Measurements from ENCODE around the gene SAMD7.

Gene SAMD7

DNA sequence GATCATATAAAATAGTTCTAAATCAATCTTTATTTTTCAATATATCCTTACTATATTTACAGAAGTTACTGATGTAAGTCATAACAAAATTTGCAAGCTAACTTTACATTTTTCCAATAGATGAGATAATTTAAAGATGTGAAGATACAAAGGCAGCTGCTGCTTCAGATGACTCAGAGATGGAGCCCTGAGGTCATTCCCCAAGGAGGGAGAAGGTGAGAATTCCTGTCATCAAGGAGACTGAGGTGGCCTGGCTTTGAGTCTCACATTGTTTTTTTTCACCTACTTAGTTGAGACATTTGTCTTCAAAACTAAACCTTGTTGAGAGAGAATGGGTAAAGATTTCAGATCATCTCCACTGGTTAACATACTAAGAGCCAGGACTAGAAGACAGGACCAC, 3.9 kb upstream of the SAMD7 start:
- in situ Hi-C loops (cut with HindIII; ENCODE audit: low sequenced_read_pairs) = no loop called here

DNA sequence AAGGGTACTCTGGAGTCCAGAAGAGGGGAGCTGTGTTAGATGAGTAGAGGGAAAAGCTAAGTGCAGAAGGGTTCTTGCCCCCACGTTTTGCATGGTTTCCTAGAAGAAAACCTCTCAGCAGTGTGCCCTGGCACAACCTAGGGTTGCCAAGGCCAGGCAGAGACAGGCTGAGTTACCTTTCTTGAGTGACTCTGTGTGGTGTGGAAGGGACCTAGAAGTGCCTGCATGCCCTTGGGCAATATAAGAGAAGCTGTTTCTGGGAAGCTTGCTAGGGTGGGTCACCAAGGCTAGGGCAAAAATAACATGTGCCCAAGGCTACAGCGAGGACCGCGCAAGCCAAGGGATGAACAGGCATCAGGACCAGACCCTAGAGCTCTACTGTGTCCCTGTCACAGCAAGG, 3.4 kb upstream of the SAMD7 start:
- in situ Hi-C loops (cut with HindIII; ENCODE audit: low sequenced_read_pairs) = no loop called here

DNA sequence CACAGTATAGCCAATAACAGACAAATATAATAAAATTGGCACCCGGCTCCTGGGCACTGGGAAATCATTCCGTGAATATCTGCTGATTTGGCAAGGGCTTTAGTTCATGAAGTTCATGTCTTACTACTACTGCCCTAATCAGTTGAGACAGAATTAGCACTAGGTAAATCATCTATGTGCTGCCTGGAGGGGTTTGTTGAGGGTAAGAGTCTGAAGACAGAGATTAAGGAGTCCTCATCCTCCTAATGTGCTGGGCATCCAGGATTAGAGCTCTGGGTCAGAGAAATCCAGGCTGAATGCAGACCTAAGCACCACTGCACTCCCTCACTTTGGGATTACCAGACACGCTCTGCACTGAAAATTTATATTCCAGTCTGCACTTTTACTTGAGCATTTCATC, 2.0 kb downstream of the SAMD7 start:
- in situ Hi-C loops (cut with HindIII; ENCODE audit: low sequenced_read_pairs) = no loop called here

DNA sequence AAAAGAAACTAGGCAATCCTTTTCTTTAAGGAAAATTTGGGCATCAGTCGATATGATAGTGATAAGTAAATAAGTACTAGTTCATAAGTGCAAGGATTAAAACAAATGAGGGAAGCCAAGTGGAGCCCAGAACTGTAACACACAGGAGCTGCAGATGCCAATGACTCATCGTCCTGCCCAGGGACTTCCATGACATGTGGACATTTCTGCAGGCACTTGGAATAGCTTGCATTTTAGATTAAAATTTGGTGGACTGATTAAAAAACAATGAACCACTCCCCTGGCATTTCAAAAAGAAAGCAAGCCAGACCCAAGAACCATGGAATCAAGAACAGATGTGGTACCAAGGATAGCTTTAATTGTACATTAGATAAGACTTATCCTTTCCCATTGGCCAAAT, 2.9 kb downstream of the SAMD7 start:
- in situ Hi-C loops (cut with HindIII; ENCODE audit: low sequenced_read_pairs) = no loop called here

DNA sequence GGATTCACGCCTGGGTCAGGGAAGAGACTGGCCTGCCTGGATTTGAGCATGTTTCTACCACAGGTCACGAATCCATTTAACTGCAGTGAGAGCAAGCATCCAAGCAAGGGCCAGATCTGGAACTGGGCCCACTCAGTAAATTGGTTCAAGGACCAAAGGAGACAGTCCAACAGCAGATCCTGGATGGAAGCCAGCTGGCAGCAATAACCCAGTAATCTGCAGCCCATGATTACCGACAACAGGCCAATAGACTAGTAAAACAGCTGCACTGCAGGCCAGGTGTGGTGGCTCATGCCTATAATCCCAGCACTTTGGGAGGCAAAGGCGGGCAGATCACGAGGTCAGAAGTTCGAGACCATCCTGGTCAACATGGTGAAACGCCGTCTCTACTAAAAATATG, 11.8 kb downstream of the SAMD7 start:
- in situ Hi-C loops (cut with HindIII; ENCODE audit: low sequenced_read_pairs) = no loop called here

DNA sequence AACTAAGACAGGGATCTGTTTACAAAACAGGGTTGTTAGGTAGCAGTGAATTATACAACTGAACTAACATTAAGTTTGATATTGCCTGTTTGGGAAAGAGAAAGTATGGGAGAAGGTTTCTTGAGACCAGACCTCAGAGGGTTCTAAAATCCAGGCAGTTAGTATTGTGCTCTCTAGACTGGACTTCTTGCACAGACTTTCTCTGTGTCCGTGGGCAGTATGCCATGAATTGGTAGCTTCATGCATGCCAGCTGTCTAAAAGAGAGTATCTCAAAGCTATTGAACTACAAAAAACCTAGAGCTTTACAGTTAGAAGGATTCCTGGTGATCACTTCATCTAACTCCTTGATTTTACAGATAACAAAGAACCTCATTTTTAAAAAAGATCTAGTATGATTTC, 12.5 kb downstream of the SAMD7 start:
- in situ Hi-C loops (cut with HindIII; ENCODE audit: low sequenced_read_pairs) = no loop called here

DNA sequence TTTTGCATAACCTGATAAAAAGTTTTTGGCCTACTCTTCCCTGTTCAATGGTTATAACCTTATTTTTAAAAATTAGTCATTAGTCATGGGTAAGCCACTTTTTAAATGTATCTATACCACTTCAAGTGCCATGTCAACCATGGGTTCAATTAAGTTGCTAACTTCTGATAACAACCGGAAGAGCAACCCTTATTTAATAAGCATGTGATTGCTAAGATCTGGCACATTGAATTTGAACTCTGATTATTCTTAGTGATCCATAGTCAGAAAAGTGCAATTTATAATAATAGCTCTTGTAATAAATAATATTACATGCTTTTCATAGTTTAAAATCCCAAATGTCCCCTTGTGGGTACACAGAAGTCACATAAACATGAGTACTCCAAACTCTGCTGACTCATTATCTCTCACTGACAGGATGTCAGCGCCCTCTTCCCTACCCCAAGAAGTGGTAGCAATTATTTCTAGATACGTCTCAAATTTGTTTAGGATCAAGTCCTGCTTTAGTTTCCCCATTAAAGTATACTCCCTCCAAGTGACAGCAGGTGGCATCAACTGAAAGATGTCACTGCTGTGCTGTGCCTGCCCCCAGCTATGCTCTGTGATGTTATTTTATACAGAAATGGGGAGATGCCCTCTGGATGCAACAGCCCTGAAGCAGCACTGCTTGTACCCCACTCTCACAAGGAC, 18.6 kb downstream of the SAMD7 start:
- in situ Hi-C loops (cut with HindIII; ENCODE audit: low sequenced_read_pairs) = loop anchor here (10.0 kb wide), 1 partner anchor 75 kb away; no protein-coding TSS in a partner anchor

DNA sequence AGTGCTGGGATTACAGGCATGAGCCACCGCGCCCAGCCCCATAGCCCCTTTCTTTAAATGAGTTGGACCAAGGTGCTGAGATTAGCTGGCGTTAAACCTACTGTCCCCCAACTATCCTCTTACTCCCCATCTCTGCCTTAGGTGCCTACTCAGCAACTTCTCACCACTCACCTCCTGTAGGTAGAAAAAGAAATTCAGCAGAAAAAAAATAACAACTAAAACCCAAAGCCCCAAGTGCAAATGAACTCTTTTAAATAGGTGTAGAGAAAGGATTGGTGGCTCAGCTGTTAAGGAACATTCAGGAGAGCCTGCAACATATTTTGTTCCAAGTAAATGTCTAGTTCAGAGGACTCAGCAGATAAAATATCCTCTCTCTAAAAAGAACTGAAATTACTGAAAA, 19.5 kb downstream of the SAMD7 start:
- in situ Hi-C loops (cut with HindIII; ENCODE audit: low sequenced_read_pairs) = loop anchor here (10.0 kb wide), 1 partner anchor 74 kb away; no protein-coding TSS in a partner anchor

DNA sequence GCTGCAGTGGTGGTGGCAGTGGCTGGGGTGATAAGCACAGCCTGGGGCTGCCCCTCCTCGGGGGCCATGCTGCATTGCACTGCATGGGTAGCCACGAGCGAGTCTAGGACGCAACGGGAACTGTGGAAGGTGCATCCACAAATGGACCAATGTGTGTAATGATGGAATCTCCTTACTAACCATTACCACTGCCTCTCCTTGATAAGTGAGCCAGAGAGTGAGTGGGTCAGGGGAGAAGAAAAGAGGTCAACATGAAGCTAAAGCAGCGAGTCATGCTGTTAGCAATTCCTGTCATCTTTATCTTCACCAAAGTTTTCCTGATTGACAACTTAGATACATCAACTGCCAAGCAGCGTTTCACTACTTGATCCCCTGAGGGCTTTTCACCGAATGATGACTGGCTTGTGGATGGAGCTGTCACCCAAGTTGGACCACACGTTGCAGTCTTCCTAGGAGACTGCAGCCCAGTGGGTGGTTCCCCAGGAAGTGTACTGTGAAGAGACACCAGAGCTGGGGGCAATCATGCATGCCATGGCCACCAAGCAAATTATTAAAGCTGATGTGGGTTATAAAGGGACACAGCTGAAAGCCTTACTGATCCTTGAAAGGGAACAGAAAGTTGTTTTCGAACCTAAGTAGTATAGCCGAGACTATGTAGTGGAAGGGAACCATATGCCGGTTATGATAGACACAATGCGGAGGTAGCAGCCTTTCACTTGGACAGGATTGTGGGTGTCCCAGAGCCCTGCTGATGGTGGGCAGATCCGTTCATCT, 20.6 kb downstream of the SAMD7 start:
- in situ Hi-C loops (cut with HindIII; ENCODE audit: low sequenced_read_pairs) = loop anchor here (10.0 kb wide), 1 partner anchor 73 kb away; no protein-coding TSS in a partner anchor

DNA sequence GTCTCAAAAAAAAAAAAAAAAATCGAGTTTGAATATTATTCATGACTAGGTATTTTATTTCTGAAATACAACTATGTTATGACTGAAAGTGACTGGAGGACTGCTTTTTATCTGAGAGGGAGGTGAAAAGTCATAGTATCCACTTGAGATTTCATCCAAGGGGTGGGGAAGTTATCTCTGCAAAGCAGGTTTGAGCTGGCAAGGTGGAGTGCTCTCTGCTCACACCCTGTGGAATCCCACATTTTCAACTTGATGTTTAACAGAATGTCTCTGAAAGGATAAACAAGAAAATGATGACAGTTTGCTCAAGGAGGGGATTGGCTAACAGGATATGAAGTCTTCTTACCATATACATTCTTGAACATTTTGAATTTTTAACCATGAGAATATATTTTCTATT, 27.9 kb downstream of the SAMD7 start:
- in situ Hi-C loops (cut with HindIII; ENCODE audit: low sequenced_read_pairs) = loop anchor here (10.0 kb wide), 1 partner anchor 65 kb away; no protein-coding TSS in a partner anchor

DNA sequence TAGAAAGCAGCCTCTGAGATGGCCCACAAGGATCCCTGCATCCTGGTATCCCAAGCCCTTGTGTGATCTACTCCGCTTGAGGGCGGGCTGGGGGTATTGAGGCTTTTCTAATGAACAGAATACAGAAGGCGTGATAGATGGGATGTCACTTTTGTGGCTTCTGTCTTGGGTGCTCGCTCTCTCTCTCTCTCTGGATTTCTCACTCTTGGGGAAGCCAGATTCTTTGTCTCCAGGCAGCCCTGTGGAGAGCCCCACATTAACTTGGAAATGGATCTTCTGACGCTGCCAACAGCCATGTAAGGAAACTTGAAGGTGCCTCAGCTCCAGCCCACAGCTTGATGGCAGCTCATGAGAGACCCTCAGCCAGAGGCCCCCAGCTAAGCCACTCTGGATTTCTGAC, 28.4 kb downstream of the SAMD7 start:
- in situ Hi-C loops (cut with HindIII; ENCODE audit: low sequenced_read_pairs) = loop anchor here (10.0 kb wide), 1 partner anchor 65 kb away; no protein-coding TSS in a partner anchor

DNA sequence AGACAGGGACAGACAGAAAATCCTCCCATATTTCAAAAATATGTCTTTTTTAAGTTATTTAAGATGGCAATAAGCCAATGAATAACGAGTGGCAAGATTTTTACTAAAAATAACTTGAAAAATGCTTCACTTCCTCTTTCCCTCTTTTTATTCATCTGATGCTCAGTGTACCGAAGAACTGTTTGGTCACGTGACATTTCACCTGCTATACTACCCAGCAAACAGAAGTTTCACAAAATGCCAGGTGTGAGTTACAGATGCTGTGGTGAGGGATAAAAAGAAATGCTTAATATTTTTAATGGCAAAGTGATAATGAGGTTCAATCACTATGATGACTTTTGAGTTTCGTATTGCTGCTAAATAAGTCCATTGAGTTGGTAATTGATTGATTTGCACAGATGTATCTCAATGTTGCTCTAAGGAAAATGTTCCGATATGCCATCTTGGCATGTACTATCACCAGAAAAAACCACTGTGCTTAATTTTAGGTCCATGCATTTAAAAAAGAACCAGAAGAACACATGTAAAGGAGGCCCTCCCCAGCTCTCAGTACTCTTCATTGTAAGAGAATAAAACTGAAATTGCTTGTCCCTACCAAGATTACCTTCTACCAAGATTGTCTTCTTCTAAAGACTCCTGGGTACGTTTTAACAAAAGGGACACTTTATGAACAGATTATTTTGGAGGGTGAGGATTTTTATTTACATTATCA, 29.3 kb downstream of the SAMD7 start:
- in situ Hi-C loops (cut with HindIII; ENCODE audit: low sequenced_read_pairs) = no loop called here

DNA sequence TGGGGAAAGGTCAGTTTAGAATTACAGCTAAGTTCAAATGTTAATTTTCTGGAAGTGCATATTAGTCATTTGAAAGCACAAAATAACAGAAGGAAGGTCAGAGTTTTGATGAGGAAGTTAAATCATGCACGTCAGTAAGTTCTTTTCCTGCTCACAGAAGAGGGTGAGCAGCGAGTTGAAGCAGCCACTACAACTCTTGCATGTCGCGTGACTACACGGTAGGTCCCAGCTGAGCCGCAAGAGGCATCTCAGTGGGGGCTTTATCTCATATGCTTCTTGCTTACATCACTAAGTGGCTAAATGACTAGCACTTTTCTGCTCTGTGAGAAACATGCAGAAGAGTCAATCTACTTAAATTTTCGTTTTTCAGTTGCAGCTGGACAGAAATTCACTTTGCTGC, 33.9 kb downstream of the SAMD7 start:
- in situ Hi-C loops (cut with HindIII; ENCODE audit: low sequenced_read_pairs) = no loop called here

DNA sequence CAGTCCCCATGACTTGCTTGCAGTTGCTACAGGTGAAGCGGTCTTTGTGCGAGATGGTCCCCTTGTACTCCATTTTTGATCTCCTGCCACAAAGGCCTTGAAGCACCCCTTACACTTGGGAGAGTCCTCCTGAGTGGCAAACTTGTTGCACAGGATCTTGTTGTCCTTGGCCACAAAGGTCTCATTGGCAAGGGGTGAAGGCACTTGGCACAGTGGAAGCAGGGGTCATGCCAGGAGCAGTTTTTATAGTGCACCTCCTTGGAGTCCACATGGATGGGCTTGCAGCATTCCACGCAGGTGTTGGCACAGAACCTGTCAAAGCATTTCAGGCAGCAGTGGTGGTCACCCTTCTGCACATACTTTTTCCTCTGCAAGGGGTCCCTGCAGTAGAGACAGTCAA, 35.0 kb downstream of the SAMD7 start:
- in situ Hi-C loops (cut with HindIII; ENCODE audit: low sequenced_read_pairs) = no loop called here

DNA sequence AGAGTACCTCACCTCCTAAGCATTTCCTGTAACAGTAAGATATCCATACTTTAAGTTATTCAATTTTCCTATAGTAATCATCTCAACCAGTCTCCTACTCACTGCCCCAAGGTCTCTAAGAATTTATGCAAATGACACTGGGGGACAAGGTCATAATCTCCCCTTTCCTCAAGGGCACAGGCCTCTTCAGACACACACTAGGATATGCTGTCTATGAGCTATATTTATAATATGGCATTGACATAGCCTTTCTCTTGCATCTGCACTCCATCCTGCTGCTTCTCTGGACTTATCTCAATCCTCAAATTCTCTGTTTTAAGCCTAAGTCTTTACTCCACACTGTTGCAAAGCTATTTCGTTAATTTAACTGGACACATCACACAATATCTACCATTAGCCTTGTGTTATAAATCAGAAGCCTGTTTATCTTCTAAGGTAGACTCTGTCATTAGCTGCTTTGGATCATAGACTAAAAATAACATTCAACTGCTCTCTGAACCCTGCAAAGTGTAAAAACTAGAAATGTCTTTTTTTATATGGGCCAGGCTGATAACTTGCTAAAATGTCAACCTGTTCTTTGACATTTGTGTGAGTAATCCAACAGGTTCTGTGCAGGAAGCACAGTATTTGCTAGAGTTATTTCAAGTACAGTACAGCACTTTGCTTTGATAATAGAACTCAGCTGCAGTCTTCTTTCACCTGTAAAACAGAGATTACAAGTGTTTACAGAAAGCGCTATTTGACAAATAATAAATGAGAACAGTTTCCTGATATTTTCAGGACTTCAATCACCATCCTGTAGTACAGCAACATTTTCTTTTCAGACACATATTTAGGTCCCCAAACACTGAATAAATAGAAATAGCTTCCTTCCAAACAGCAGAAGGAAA, 37.4 kb downstream of the SAMD7 start:
- in situ Hi-C loops (cut with HindIII; ENCODE audit: low sequenced_read_pairs) = no loop called here

DNA sequence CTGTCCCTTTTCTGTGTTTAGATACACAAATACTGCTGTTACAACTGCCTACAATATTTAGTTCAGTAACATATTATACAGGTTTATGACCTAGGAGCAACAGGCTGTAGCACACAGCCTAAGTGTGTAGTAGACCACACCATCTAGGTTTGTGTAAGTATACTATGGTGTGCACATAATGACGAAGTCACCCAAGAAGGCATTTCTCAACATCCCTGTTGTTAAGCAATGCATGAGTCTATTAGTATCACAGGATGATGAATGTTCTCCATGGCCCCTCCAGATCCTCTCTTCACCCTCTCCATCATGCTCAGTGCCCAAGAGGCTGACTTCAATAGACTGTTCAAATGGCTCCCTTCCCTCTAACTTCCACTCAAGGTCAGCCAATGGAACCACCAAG, 40.7 kb downstream of the SAMD7 start:
- in situ Hi-C loops (cut with HindIII; ENCODE audit: low sequenced_read_pairs) = no loop called here

DNA sequence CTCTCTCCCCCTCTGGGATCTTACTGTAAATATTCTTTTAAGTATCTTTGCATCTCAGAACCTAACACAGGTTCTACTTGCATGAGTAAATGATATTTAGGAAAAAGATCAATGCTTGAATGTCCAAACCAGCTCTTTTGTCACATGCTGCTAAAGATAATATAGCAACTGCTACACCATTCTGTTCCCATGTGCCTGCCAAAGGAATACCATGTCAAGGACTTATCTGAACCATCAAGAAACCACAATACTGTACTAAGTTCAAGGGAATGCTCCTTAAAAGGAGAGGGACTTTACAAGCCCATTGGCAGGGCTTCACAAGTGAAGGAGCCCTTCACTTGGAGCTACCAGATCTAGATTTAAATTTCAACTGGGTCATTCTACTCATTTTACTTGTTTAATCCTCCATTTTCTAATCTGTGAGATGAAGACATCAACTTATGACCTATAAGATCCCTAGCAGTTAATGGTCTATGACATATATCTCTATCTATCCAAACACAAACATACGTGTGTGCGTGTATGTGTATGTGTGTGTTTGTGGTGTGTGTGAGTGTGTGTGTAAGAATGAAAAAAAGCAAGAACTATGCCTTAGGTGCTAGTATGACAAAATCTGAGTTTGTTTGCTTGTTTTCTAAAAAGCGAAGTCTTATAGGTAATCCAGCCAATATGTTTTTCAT, 42.2 kb downstream of the SAMD7 start:
- in situ Hi-C loops (cut with HindIII; ENCODE audit: low sequenced_read_pairs) = no loop called here

DNA sequence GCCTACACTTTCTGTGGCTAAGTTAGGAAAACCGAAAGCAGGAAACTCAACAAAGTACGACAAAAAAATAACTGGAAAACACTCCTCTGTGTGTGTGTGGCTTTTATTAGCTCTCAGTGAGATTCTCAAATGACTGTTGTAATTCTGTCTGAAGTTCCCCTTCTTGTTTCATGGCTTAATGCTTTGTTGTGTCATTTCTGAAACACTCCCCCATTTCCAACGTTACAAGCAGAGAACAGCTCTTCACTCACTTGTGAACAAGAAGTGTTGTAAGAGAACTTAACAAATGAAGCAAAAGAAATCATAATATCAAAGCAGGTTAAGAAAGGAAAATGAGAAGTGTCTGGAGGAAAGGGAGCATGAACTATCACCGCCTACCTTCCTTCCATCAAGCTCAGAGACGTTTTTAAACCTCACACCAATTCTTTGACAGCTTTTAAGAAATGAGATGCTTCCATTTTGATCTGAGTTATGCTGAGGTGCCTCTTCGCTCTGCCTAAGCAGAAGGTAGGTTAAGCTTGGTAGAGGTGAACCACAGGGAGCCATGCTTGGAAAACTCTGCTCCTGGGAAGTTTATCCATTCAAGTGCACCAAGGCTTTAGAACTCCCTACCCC, 42.9 kb downstream of the SAMD7 start:
- in situ Hi-C loops (cut with HindIII; ENCODE audit: low sequenced_read_pairs) = no loop called here

DNA sequence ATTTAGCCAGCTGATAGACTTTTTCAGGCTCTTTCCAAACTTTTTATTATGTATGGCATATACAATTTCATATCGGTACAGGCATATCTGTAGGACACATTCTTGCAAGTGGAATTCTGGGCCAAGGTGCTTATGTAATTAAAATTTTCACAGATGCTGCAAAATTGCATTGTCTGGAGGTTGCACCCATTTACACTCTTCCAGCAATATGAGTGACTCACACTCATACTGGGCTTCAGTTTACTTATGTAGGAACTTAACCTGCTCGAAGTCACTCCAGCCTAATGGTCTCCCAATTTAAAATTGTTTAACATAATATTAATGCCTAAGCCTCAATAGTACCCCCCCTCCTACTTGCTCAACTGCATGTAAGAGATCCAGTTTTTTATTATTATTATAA, 44.0 kb downstream of the SAMD7 start:
- in situ Hi-C loops (cut with HindIII; ENCODE audit: low sequenced_read_pairs) = no loop called here

DNA sequence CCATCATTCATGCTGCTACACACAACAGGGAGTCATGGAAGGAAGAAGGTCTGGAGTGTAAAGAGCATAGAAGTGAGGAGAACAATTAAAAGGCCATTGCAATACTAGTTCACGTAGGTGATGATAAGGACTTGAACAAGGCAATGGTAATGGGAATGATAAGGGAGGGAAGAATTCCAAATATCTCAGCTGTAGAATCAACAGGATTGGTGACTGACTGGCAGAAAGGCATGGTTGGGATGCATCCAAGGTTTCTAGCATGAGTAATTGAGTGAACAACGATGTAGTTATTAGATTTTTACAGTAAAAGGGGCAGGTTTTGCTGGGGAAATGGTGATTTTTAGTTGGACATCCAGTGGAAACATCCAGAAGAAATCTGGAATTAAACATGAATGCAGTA, 52.8 kb downstream of the SAMD7 start:
- in situ Hi-C loops (cut with HindIII; ENCODE audit: low sequenced_read_pairs) = no loop called here
